DOHH2 (cell line): ENCODE data around the gene ACBD5.

Experiments
- CTCF ChIP-seq: fragments of 200-600 bp; sonication (generic); IDR thresholded peaks from one replicate; pipeline ENCODE4 v1.5.1; 2014; ENCODE audit warnings: antibody characterized with exemption, mild to moderate bottlenecking, low read depth, low read length; ENCODE audit not compliant: poor library complexity, severe bottlenecking
- EZH2phosphoT487 ChIP-seq: fragments of 200-600 bp; sonication (generic); IDR thresholded peaks from 2 replicates; pipeline ENCODE4 v1.6.1; 2017; ENCODE audit warnings: borderline replicate concordance, mild to moderate bottlenecking, antibody characterized with exemption, low read length, moderate library complexity, mixed read lengths

- TF ChIP-seq CTCF, result no peak
- TF ChIP-seq EZH2phosphoT487, result no peak
Measured at GRCh38 chr10:27150261-27150660, 90.3 kb downstream of the ACBD5 start.
